Type B pancreatic cell (in vitro differentiated cells): Measurements from ENCODE around the gene R3HCC1L. TPM values are rescaled to one million over a fixed set of nuclear protein-coding genes. Genes with fewer than 3 reads are reported as not detected.
"Not testable (repeated sequence)": the region's sequence is repeated elsewhere in the genome, so short reads cannot be mapped to it uniquely, and the experiment has no call there.

ENCODE experiments used
- DNase-seq: peaks from one replicate; pipeline ENCODE4 v3.0.0; 2021; ENCODE audit warnings: mixed read lengths; ENCODE audit not compliant: unreplicated experiment; ENCODE audit errors: extremely low spot score
- H3K27ac Mint-ChIP-seq: 2 replicates; pipeline ENCODE4 v1.8.0; 2021; ENCODE audit warnings: mild to moderate bottlenecking, mixed read lengths
- H3K27me3 Mint-ChIP-seq: 2 replicates; pipeline ENCODE4 v1.8.0; 2021; ENCODE audit warnings: mixed read lengths
- H3K36me3 Mint-ChIP-seq: 2 replicates; pipeline ENCODE4 v1.8.0; 2021; ENCODE audit warnings: mixed read lengths
- H3K4me1 Mint-ChIP-seq: one replicate; pipeline ENCODE4 v1.8.0; 2021; ENCODE audit warnings: mixed read lengths; ENCODE audit not compliant: unreplicated experiment
- H3K4me3 Mint-ChIP-seq: 2 replicates; pipeline ENCODE4 v1.8.0; 2021; ENCODE audit warnings: mild to moderate bottlenecking, mixed read lengths
- H3K9me3 Mint-ChIP-seq: 2 replicates; pipeline ENCODE4 v1.8.0; 2021; ENCODE audit warnings: mixed read lengths
- CTCF ChIP-seq: fragments of 200-600 bp; sonication (generic); conservative IDR thresholded peaks from 2 replicates; pipeline ENCODE4 v1.5.0; 2021; ENCODE audit warnings: antibody characterized with exemption, mild to moderate bottlenecking
- total RNA-seq: library from RNA; stranded (reverse); gene quantifications from 2 replicates; pipeline ENCODE4 v1.2.1, GENCODE V29; 2021; ENCODE audit warnings: low replicate concordance

R3HCC1L gene
- total RNA-seq, 1 donor from 2014 or later: 15.4 TPM

GRCh38 chr10:98217801-98218200 is 83.3 kb downstream of the R3HCC1L start:
- no peak overlapping the region for H3K4me3 Mint-ChIP-seq
- no peaks in the 10 kb centered on the region for H3K27me3 Mint-ChIP-seq
- no peak overlapping the region for H3K27ac Mint-ChIP-seq
- DNase-seq: no peak
- H3K36me3 Mint-ChIP-seq: peaks cover 21% of the 10 kb centered on the region
- no peak for TF ChIP-seq CTCF
- H3K9me3 Mint-ChIP-seq: peaks cover 15% of the 10 kb centered on the region
- no peaks in the 10 kb centered on the region for H3K4me1 Mint-ChIP-seq

GRCh38 chr10:98223874-98224273 is 89.4 kb downstream of the R3HCC1L start:
- Mint-ChIP-seq H3K9me3 (peaks cover 6% of the 10 kb centered on the region), H3K36me3 (peaks cover 12% of the 10 kb centered on the region), H3K27me3 (no peaks in the 10 kb centered on the region), H3K27ac (no peak overlapping the region), H3K4me1 (peaks cover 6% of the 10 kb centered on the region), H3K4me3 (no peak overlapping the region)
- no peak for DNase-seq
- TF ChIP-seq CTCF: no peak

GRCh38 chr10:98224509-98224908 is 90.1 kb downstream of the R3HCC1L start:
- no peak overlapping the region for H3K4me3 Mint-ChIP-seq
- H3K27me3 Mint-ChIP-seq: no peaks in the 10 kb centered on the region
- H3K4me1 Mint-ChIP-seq: peaks cover 6% of the 10 kb centered on the region
- H3K27ac Mint-ChIP-seq: no peak overlapping the region
- DNase-seq: no peak
- TF ChIP-seq CTCF: no peak
- peaks cover 2% of the 10 kb centered on the region for H3K9me3 Mint-ChIP-seq
- peaks cover 7% of the 10 kb centered on the region for H3K36me3 Mint-ChIP-seq

GRCh38 chr10:98224996-98225395 is 90.5 kb downstream of the R3HCC1L start:
- no peak for TF ChIP-seq CTCF
- H3K4me1 Mint-ChIP-seq: peaks cover 6% of the 10 kb centered on the region
- no peak overlapping the region for H3K4me3 Mint-ChIP-seq
- H3K27me3 Mint-ChIP-seq: no peaks in the 10 kb centered on the region
- no peak for DNase-seq
- peaks cover 5% of the 10 kb centered on the region for H3K36me3 Mint-ChIP-seq
- H3K27ac Mint-ChIP-seq: no peak overlapping the region
- H3K9me3 Mint-ChIP-seq: no peaks in the 10 kb centered on the region

GRCh38 chr10:98226508-98227144 is 92.2 kb downstream of the R3HCC1L start:
- H3K4me1 Mint-ChIP-seq: peaks cover 6% of the 10 kb centered on the region
- no peaks in the 10 kb centered on the region for H3K27me3 Mint-ChIP-seq
- H3K4me3 Mint-ChIP-seq: no peak overlapping the region
- H3K9me3 Mint-ChIP-seq: no peaks in the 10 kb centered on the region
- no peak for TF ChIP-seq CTCF
- H3K27ac Mint-ChIP-seq: no peak overlapping the region
- DNase-seq: no peak
- H3K36me3 Mint-ChIP-seq: peaks cover 11% of the 10 kb centered on the region

GRCh38 chr10:98227713-98228112 is 93.3 kb downstream of the R3HCC1L start:
- H3K9me3 Mint-ChIP-seq, H3K4me1 Mint-ChIP-seq, DNase-seq, H3K27ac Mint-ChIP-seq, H3K4me3 Mint-ChIP-seq, H3K27me3 Mint-ChIP-seq: not testable (repeated sequence)
- peaks cover 11% of the 10 kb centered on the region for H3K36me3 Mint-ChIP-seq

GRCh38 chr10:98228266-98228665 is 93.8 kb downstream of the R3HCC1L start:
- peaks cover 10% of the 10 kb centered on the region for H3K36me3 Mint-ChIP-seq
- not testable (repeated sequence) for H3K27ac Mint-ChIP-seq, H3K4me1 Mint-ChIP-seq, DNase-seq, H3K4me3 Mint-ChIP-seq, H3K9me3 Mint-ChIP-seq, H3K27me3 Mint-ChIP-seq
